ENCODE data around the gene PHLDA3.
"Not testable (repeated sequence)": the region's sequence is repeated elsewhere in the genome, so short reads cannot be mapped to it uniquely, and the experiment has no call there.

The PHLDA3 gene

DNA sequence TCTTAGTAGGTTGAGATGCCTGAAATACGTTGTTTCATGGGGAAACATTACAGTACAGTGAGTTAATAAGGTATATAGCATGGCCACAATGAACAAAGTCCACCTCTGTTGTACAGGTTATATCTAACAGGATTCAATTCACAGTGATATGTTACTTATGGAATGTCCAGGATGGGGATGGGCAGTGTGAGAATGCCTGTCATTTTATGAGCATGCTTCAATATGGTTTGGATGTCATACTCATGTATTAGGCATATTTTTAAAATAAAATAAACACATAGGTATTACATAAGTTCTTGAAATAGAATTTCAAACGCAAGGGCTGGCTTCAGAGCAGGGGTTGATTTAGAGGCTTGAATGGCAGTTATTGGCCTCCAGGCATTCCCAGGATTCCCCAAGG, 6.1 kb upstream of the PHLDA3 start:
- ChIA-PET CTCF (no interaction called here), POLR2A (no interaction called here)
- H3K4me3 ChIP-seq (ENCODE audit: low read depth, low read length) = no peak overlapping the region
- H3K4me1 ChIP-seq (ENCODE audit: control insufficient read depth, insufficient read depth, low read length) = no peaks in the 10 kb centered on the region
- TF ChIP-seq ZFP41 (tag by site-specific recombination; IDR thresholded peaks at IDR 0.05; ENCODE audit: borderline replicate concordance) (no peak), ZNF677 (tag by site-specific recombination; IDR thresholded peaks at IDR 0.05) (no peak), OVOL3 (tag by site-specific recombination; IDR thresholded peaks at IDR 0.05) (no peak)
- TF ChIP-seq, protein P1, sequence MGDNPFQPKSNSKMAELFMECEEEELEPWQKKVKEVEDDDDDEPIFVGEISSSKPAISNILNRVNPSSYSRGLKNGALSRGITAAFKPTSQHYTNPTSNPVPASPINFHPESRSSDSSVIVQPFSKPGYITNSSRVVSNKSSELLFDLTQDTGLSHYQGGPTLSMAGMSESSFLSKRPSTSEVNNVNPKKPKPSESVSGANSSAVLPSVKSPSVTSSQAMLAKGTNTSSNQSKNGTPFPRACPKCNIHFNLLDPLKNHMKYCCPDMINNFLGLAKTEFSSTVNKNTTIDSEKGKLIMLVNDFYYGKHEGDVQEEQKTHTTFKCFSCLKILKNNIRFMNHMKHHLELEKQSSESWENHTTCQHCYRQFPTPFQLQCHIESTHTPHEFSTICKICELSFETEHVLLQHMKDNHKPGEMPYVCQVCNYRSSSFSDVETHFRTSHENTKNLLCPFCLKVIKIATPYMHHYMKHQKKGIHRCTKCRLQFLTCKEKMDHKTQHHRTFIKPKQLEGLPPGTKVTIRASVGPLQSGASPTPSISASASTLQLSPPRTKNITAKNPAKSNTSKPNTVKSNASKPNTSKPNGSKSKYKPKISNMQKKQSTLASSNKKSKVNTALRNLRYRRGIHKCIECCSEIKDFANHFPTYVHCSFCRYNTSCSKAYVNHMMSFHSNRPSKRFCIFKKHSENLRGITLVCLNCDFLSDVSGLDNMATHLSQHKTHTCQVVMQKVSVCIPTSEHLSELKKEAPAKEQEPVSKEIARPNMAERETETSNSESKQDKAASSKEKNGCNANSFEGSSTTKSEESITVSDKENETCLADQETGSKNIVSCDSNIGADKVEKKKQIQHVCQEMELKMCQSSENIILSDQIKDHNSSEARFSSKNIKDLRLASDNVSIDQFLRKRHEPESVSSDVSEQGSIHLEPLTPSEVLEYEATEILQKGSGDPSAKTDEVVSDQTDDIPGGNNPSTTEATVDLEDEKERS (tag by site-specific recombination; IDR thresholded peaks at IDR 0.05) = no peak
- H3K27ac ChIP-seq (ENCODE audit: extremely low read depth, low read depth, low read length) = no peak overlapping the region
- no peaks in the 10 kb centered on the region for H3K36me3 ChIP-seq (ENCODE audit: control insufficient read depth in 2 of 2, insufficient read depth in 1 of 2, low read length in 2 of 2)
- H3K9me3 ChIP-seq (ENCODE audit: control insufficient read depth, insufficient read depth, low read depth, low read length) = no peaks in the 10 kb centered on the region

DNA sequence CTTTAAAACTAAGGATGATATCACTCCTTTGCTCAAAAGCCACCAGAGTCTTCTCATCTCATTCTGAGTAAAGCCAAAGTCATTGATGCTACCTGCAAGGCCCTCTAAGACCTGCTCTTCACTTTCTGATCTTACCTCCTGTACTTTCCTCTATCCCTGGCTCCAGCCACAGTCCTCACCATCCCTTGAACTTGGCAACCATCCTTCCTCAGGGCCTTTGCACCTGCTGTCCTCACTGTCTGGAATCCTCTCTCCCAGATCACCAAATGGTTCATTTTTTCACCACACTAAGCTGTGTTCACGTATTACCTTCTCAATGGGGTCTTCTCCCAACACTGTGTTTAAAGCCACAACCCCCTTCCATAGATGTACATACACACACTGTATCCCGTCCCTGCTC, 4.3 kb upstream of the PHLDA3 start:
- no peak for TF ChIP-seq ZNF37A (tag by site-specific recombination; IDR thresholded peaks at IDR 0.05)
- TF ChIP-seq ZNF623 (tag by site-specific recombination; IDR thresholded peaks at IDR 0.05) = peak; percentile 92
- no peaks in the 10 kb centered on the region for H3K4me1 ChIP-seq (ENCODE audit: control insufficient read depth, insufficient read depth, low read length)
- no peak overlapping the region for H3K27ac ChIP-seq (ENCODE audit: extremely low read depth, low read depth, low read length)
- no peak overlapping the region for H3K4me3 ChIP-seq (ENCODE audit: low read depth, low read length)
- no peaks in the 10 kb centered on the region for H3K36me3 ChIP-seq (ENCODE audit: control insufficient read depth in 2 of 2, insufficient read depth in 1 of 2, low read length in 2 of 2)
- ChIA-PET CTCF (interaction anchor here (0.8 to 2.8 kb wide), 5 partner anchors 8 to 123 kb away, joined by 3 to 14 read pairs (median 7); no protein-coding TSS in a partner anchor), POLR2A (no interaction called here)
- no peaks in the 10 kb centered on the region for H3K9me3 ChIP-seq (ENCODE audit: control insufficient read depth, insufficient read depth, low read depth, low read length)

DNA sequence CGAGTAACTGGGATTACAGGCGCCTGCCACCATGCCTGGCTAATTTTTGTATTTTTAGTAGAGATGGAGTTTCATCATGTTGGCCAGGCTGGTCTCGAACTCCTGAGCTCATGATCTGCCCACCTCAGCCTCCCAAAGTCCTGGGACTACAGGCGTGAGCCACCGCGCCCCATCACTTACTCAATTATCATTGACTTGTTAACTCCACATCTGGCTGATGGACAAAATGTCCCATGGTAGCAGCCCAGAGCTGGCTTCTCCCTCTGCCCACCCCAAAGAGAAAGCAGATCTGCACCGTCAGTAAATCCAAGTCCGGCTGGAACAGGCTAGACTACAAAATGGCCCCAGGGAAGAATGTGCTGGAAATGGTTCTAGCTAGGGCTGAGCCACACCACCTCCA, 3.3 kb upstream of the PHLDA3 start:
- H3K4me3 ChIP-seq (ENCODE audit: low read depth, low read length); H3K36me3 ChIP-seq (ENCODE audit: control insufficient read depth in 2 of 2, insufficient read depth in 1 of 2, low read length in 2 of 2); H3K27ac ChIP-seq (ENCODE audit: extremely low read depth, low read depth, low read length); H3K9me3 ChIP-seq (ENCODE audit: control insufficient read depth, insufficient read depth, low read depth, low read length); H3K4me1 ChIP-seq (ENCODE audit: control insufficient read depth, insufficient read depth, low read length): not testable (repeated sequence)
- ChIA-PET CTCF (interaction anchor here (1.4 to 2.8 kb wide), 4 partner anchors 9 to 40 kb away, joined by 6 to 14 read pairs (median 7); no protein-coding TSS in a partner anchor), POLR2A (interaction anchor here (0.7 to 1.0 kb wide), 3 partner anchors 10 to 408 kb away, joined by 3 to 4 read pairs (median 3); no protein-coding TSS in a partner anchor)

DNA sequence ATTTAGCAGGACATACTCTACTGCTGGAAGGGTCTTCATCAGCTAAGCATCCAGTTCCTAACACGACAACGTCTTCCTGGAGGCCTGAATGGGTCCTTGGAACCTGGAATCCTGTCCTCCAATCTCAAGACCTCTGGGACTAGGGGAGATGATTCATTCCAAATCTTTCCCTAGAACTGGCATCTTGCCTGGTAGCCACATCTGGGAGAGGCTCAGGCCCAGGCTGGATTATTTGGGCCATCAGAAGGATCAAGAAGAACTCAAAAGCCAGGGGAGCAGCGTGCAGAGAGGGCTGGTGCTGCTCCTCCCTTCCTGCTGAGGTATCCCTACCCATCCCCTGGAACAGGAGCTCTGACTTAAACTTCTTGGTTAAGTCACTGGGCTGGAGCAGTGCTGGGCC, 2.8 kb upstream of the PHLDA3 start:
- ChIA-PET POLR2A (interaction anchor here (1.0 kb wide), 2 partner anchors 11 to 41 kb away, joined by 3 to 4 read pairs; no protein-coding TSS in a partner anchor), CTCF (interaction anchor here (0.5 to 2.8 kb wide), 7 partner anchors 9 to 125 kb away, joined by 3 to 14 read pairs (median 4); no protein-coding TSS in a partner anchor)
- no peak overlapping the region for H3K4me3 ChIP-seq (ENCODE audit: low read depth, low read length)
- TF ChIP-seq ZNF341 (tag by site-specific recombination; IDR thresholded peaks at IDR 0.05; ENCODE audit: low read depth) = no peak
- no peak for TF ChIP-seq ZNF133 (tag by site-specific recombination; IDR thresholded peaks at IDR 0.05)
- TF ChIP-seq, protein P2, sequence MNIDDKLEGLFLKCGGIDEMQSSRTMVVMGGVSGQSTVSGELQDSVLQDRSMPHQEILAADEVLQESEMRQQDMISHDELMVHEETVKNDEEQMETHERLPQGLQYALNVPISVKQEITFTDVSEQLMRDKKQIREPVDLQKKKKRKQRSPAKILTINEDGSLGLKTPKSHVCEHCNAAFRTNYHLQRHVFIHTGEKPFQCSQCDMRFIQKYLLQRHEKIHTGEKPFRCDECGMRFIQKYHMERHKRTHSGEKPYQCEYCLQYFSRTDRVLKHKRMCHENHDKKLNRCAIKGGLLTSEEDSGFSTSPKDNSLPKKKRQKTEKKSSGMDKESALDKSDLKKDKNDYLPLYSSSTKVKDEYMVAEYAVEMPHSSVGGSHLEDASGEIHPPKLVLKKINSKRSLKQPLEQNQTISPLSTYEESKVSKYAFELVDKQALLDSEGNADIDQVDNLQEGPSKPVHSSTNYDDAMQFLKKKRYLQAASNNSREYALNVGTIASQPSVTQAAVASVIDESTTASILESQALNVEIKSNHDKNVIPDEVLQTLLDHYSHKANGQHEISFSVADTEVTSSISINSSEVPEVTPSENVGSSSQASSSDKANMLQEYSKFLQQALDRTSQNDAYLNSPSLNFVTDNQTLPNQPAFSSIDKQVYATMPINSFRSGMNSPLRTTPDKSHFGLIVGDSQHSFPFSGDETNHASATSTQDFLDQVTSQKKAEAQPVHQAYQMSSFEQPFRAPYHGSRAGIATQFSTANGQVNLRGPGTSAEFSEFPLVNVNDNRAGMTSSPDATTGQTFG (tag by site-specific recombination; IDR thresholded peaks at IDR 0.05; ENCODE audit: borderline replicate concordance) = no peak
- TF ChIP-seq ZNF394 (tag by site-specific recombination; IDR thresholded peaks at IDR 0.05; ENCODE audit: borderline replicate concordance) = 0 out of 2 replicates have a peak, but pooled peaks have one; percentile 22
- TF ChIP-seq ZNF140 (tag by site-specific recombination; IDR thresholded peaks at IDR 0.05) = no peak
- TF ChIP-seq, protein P1 (tag by site-specific recombination; IDR thresholded peaks at IDR 0.05) = no peak
- TF ChIP-seq ZNF624 (tag by site-specific recombination; IDR thresholded peaks at IDR 0.05) = no peak
- no peak for TF ChIP-seq ZNF23 (tag by site-specific recombination; IDR thresholded peaks at IDR 0.05; ENCODE audit: borderline replicate concordance)
- TF ChIP-seq REPIN1 (tag by site-specific recombination; IDR thresholded peaks at IDR 0.05; ENCODE audit: low read depth) = no peak
- TF ChIP-seq ZNF660 (tag by site-specific recombination; IDR thresholded peaks at IDR 0.05) = no peak
- TF ChIP-seq, protein P3, sequence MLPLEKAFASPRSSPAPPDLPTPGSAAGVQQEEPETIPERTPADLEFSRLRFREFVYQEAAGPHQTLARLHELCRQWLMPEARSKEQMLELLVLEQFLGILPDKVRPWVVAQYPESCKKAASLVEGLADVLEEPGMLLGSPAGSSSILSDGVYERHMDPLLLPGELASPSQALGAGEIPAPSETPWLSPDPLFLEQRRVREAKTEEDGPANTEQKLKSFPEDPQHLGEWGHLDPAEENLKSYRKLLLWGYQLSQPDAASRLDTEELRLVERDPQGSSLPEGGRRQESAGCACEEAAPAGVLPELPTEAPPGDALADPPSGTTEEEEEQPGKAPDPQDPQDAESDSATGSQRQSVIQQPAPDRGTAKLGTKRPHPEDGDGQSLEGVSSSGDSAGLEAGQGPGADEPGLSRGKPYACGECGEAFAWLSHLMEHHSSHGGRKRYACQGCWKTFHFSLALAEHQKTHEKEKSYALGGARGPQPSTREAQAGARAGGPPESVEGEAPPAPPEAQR (tag by site-specific recombination; IDR thresholded peaks at IDR 0.05) = no peak

More for the DNA sequence above, 2.8 kb upstream of the PHLDA3 start:
- Histone ChIP-seq H3K36me3 (ENCODE audit: control insufficient read depth in 2 of 2, insufficient read depth in 1 of 2, low read length in 2 of 2) (peaks cover 3 to 13% of the 10 kb centered on the region in 2 experiments; a peak in 2 of 3 replicates), H3K9me3 (ENCODE audit: control insufficient read depth, insufficient read depth, low read depth, low read length) (no peaks in the 10 kb centered on the region), H3K27ac (ENCODE audit: extremely low read depth, low read depth, low read length) (no peak overlapping the region), H3K4me1 (ENCODE audit: control insufficient read depth, insufficient read depth, low read length) (no peaks in the 10 kb centered on the region; the same call in 1 of the 2 replicates)
